SU-DHL-6 (cell line): ENCODE data around the gene TCL1A.

Experiments
- CTCF ChIP-seq: fragments of 200-600 bp; sonication (generic); IDR thresholded peaks from one replicate; pipeline ENCODE4 v1.5.1; 2017; ENCODE audit warnings: antibody characterized with exemption, mild to moderate bottlenecking, low read length, moderate library complexity; ENCODE audit not compliant: insufficient read depth, poor library complexity, severe bottlenecking
- EZH2phosphoT487 ChIP-seq: fragments of 200-600 bp; sonication (generic), shearing (Covaris generic); conservative IDR thresholded peaks from 2 replicates; pipeline ENCODE4 v1.6.1; 2018; ENCODE audit warnings: mild to moderate bottlenecking, antibody characterized with exemption, low read length, moderate library complexity, mixed read lengths

GRCh38 chr14:95761436-95761835 is 47.5 kb upstream of the TCL1A start:
- TF ChIP-seq CTCF = no peak
- no peak for TF ChIP-seq EZH2phosphoT487
